ENCODE data around the gene CASKIN1.
"Not testable (repeated sequence)": the region's sequence is repeated elsewhere in the genome, so short reads cannot be mapped to it uniquely, and the experiment has no call there.

The CASKIN1 gene

DNA sequence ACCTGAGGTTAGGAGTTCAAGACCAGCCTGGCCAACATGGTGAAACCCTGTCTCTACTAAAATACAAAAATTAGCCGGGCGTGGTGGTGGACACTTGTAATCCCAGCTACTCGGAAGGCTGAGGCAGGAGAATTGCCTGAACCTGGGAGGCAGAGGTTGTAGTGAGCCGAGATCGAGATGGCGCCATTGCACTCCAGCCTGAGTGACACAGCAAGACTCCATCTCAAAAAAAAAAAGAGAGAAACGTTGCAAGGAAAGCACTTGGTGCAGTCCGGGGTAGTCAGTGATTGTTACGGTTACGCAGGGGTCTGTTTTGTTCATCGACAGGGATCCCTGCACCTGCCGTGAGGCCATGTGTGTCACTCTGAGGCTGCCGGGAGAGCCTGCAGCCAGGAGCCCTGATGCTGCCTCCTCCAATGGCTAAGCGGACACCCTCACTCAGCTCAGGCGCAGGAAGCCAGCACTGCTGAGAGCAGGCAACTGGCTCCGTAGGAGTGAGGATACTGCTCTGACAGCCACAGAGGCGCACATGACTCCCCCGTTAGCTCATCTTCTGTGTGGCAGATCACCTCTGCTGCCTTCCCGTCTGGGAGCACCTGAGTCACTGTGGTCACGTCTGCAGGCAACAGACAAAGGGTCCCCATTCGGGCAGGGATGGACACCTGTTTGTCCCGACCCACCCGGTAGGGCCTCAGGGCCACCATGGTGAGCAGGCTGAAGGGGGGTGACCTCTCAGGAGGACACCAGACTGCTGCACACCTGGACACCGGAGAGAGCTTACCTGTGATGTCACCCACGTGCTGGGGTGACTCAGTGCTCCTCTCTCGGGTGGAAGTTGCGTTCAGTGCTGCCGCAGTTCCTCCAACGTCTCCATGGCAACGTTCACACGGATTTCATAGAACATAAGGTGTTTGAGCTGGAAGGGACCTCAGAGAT, 53.2 kb downstream of the CASKIN1 start:
- Histone ChIP-seq H3K27ac (replicated peaks; ENCODE audit: low read length) (no peak overlapping the region), H3K23ac (ENCODE audit: low read depth, low read length, poor library complexity) (no peak overlapping the region)
- WGBS, 2 donors (ENCODE audit: extremely low coverage in 2 of 2, insufficient read length in 2 of 2, insufficient replicate concordance in 1 of 2), result no CpG with 5 or more reads among the region's 31 CpGs

DNA sequence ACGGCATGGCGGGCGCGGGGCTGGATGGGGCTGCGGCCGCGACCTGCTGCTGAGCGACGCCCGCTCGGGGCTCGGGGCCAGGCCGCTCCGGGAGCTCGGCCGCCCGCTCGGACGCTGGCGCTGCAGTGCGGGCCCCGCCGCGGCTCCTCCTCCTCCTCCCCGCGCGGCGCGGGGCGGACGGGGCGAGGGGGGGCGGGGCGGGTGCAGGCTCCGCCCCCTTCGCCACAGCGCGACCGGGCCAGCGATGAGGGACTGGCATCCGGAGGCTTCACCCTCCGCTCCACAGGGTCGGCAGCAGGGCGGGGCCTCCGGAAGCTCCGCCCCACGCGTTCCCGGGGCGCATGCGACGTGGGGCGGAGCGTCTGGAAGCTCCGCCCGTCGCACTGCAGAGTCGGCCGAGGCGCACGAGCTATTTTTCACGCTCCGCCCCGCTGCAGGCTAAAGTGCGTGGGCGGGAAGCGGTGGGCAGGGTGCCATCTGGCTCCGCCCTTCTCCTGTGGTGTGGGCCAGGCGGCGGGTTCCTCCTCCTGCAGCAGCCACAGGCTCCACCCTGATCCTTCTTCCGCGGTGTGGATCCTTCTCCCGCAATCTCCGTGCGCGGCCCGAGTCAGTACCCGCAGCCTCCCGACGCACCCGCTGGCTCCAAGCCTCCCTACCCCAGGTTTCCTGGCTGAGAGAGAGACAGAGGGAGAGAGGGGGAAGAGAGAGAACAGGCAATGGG, 60.5 kb downstream of the CASKIN1 start, which contains the start of gene PKD1:
PKD1 (minus strand) TSS at position 129 of the 721 bp plus-strand sequence. CDS start 209 bp downstream, outside the sequence.
- H3K27me3 ChIP-seq (ENCODE audit: control insufficient read depth in 3 of 3, insufficient read depth in 3 of 3, low read depth in 1 of 3, low read length in 3 of 3); H3K4me1 ChIP-seq (ENCODE audit: control insufficient read depth in 2 of 2, insufficient read depth in 1 of 2, low read depth in 1 of 2, low read length in 2 of 2); H3K36me3 ChIP-seq (replicated peaks in 1 of 2; ENCODE audit: control insufficient read depth in 2 of 2, insufficient read depth in 2 of 2, low read length in 2 of 2); H2BK12ac ChIP-seq (ENCODE audit: low read length); H3K79me1 ChIP-seq (ENCODE audit: low read depth, low read length); H3K9me3 ChIP-seq (replicated peaks in 1 of 2; ENCODE audit: control insufficient read depth in 2 of 2, insufficient read depth in 1 of 2, low read depth in 1 of 2, low read length in 2 of 2); H2BK5ac ChIP-seq (ENCODE audit: low read length); H2BK120ac ChIP-seq (ENCODE audit: low read depth, low read length); H3K23ac ChIP-seq (ENCODE audit: low read depth, low read length, poor library complexity); H2AK5ac ChIP-seq (ENCODE audit: low read depth, low read length); H3K4ac ChIP-seq (ENCODE audit: low read length); H4K91ac ChIP-seq (ENCODE audit: low read depth, low read length, poor library complexity); H4K8ac ChIP-seq (ENCODE audit: low read depth, low read length): not testable (repeated sequence)
- H2BK15ac ChIP-seq (ENCODE audit: low read length), result peak within 1 kb of the TSS; percentile 67
- peak within 1 kb of the TSS; percentile 38 for H3K14ac ChIP-seq (ENCODE audit: low read length)
- DNase-seq (ENCODE audit: low spot score), result peak; percentile 93
- H3K9ac ChIP-seq (ENCODE audit: low read depth, low read length, poor library complexity), result peak within 1 kb of the TSS; percentile 81
- H3K27ac ChIP-seq (replicated peaks; ENCODE audit: low read length), result peak within 1 kb of the TSS; percentile 56
- peak within 1 kb of the TSS; percentile 86 for H2AFZ ChIP-seq (ENCODE audit: low read length)
- WGBS, 2 donors (ENCODE audit: extremely low coverage in 2 of 2, insufficient read length in 2 of 2, insufficient replicate concordance in 1 of 2), result no CpG with 5 or more reads among the region's 81 CpGs
- H3K4me2 ChIP-seq (ENCODE audit: insufficient read depth, low read length, poor library complexity, severe bottlenecking), result peak within 1 kb of the TSS; percentile 49
- peak within 1 kb of the TSS; percentile 71 for H3K18ac ChIP-seq (ENCODE audit: low read length)
- H3K4me3 ChIP-seq (ENCODE audit: low read length in 2 of 2), result peak within 1 kb of the TSS; percentile 56 to 82

More for the DNA sequence above, 53.2 kb downstream of the CASKIN1 start:
- Histone ChIP-seq H2AFZ (ENCODE audit: low read length) (no peak overlapping the region), H2BK5ac (ENCODE audit: low read length) (peak overlapping the region; percentile 75), H3K79me1 (ENCODE audit: low read depth, low read length) (no peaks in the 10 kb centered on the region), H3K4ac (ENCODE audit: low read length) (peak overlapping the region; percentile 89), H3K4me3 (ENCODE audit: low read length in 2 of 2) (peak overlapping the region in 1 of 2 donors; percentile 63), H4K8ac (ENCODE audit: low read depth, low read length) (no peak overlapping the region), H3K9me3 (replicated peaks in 1 of 2; ENCODE audit: control insufficient read depth in 2 of 2, insufficient read depth in 1 of 2, low read depth in 1 of 2, low read length in 2 of 2) (no peaks in the 10 kb centered on the region), H3K18ac (ENCODE audit: low read length) (peak overlapping the region; percentile 19), H2BK120ac (ENCODE audit: low read depth, low read length) (no peak overlapping the region), H3K4me1 (ENCODE audit: control insufficient read depth in 2 of 2, insufficient read depth in 1 of 2, low read depth in 1 of 2, low read length in 2 of 2) (peaks cover 2 to 4% of the 10 kb centered on the region in 2 donors), H3K9ac (ENCODE audit: low read depth, low read length, poor library complexity) (peak overlapping the region; percentile 21), H2BK12ac (ENCODE audit: low read length) (no peak overlapping the region), H3K4me2 (ENCODE audit: insufficient read depth, low read length, poor library complexity, severe bottlenecking) (no peak overlapping the region), H3K27me3 (ENCODE audit: control insufficient read depth in 3 of 3, insufficient read depth in 3 of 3, low read depth in 1 of 3, low read length in 3 of 3) (no peaks in the 10 kb centered on the region), H2AK5ac (ENCODE audit: low read depth, low read length) (peak overlapping the region; percentile 84), H2BK15ac (ENCODE audit: low read length) (peak overlapping the region; percentile 75), H3K36me3 (replicated peaks in 1 of 2; ENCODE audit: control insufficient read depth in 2 of 2, insufficient read depth in 2 of 2, low read length in 2 of 2) (no peaks in the 10 kb centered on the region), H3K14ac (ENCODE audit: low read length) (no peak overlapping the region), H4K91ac (ENCODE audit: low read depth, low read length, poor library complexity) (no peak overlapping the region)
- no peak for DNase-seq (ENCODE audit: low spot score)

DNA sequence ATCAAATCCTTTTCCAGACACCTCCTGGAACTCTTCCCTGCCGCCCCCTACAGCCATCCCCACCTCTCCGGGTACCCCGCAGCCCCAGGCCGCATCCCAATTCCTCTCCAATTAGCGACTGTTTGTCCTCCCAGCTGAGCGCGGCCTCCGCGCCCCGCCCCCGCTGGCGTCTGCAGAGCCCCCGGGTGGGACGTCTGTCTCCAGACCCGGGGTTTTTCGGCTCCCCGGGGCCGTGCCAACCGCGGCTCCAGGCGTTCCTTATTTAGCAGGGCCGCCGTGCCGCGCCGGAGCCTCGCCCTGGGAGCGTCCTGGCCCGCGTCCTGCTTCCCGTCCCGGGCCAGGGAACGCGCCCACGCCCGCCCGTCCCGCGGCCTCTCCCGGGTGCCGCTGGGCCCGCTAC, 61.3 kb downstream of the CASKIN1 start:
- not testable (repeated sequence) for H4K91ac ChIP-seq (ENCODE audit: low read depth, low read length, poor library complexity); H3K23ac ChIP-seq (ENCODE audit: low read depth, low read length, poor library complexity); H3K79me1 ChIP-seq (ENCODE audit: low read depth, low read length); H3K36me3 ChIP-seq (replicated peaks in 1 of 2; ENCODE audit: control insufficient read depth in 2 of 2, insufficient read depth in 2 of 2, low read length in 2 of 2); H3K27ac ChIP-seq (replicated peaks; ENCODE audit: low read length); H2BK15ac ChIP-seq (ENCODE audit: low read length); H2AFZ ChIP-seq (ENCODE audit: low read length); H3K9me3 ChIP-seq (replicated peaks in 1 of 2; ENCODE audit: control insufficient read depth in 2 of 2, insufficient read depth in 1 of 2, low read depth in 1 of 2, low read length in 2 of 2); DNase-seq (ENCODE audit: low spot score); H2BK5ac ChIP-seq (ENCODE audit: low read length); H3K18ac ChIP-seq (ENCODE audit: low read length); H2BK12ac ChIP-seq (ENCODE audit: low read length); H2BK120ac ChIP-seq (ENCODE audit: low read depth, low read length); H3K9ac ChIP-seq (ENCODE audit: low read depth, low read length, poor library complexity); H3K14ac ChIP-seq (ENCODE audit: low read length); H4K8ac ChIP-seq (ENCODE audit: low read depth, low read length); H3K27me3 ChIP-seq (ENCODE audit: control insufficient read depth in 3 of 3, insufficient read depth in 3 of 3, low read depth in 1 of 3, low read length in 3 of 3); H3K4me1 ChIP-seq (ENCODE audit: control insufficient read depth in 2 of 2, insufficient read depth in 1 of 2, low read depth in 1 of 2, low read length in 2 of 2); H2AK5ac ChIP-seq (ENCODE audit: low read depth, low read length); H3K4ac ChIP-seq (ENCODE audit: low read length)
- peak overlapping the region; percentile 47 to 76 for H3K4me3 ChIP-seq (ENCODE audit: low read length in 2 of 2)
- peak overlapping the region; percentile 33 for H3K4me2 ChIP-seq (ENCODE audit: insufficient read depth, low read length, poor library complexity, severe bottlenecking)
- no CpG with 5 or more reads among the region's 42 CpGs for WGBS, 2 donors (ENCODE audit: extremely low coverage in 2 of 2, insufficient read length in 2 of 2, insufficient replicate concordance in 1 of 2)

DNA sequence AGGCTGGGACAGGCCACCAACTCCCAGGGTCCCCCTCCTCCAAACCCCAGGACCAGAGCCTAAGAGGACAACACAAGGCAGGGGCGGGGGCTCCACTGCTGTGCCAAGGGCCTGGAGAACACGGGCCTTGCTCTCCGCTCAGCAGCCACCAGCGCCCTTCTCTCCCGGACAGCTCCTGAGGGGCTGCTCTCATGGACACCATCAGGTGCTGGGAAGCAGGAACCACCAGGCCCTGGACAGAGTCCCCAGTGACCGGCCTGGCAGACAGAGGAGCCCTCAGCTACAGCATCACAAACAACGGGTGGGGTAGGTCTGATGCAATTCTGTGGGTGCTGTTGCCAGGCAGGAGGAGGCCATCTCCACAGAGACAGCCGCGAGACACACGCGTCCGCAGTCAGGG, 62.6 kb downstream of the CASKIN1 start:
- H2AFZ ChIP-seq (ENCODE audit: low read length); H3K79me1 ChIP-seq (ENCODE audit: low read depth, low read length); H2BK12ac ChIP-seq (ENCODE audit: low read length); H4K91ac ChIP-seq (ENCODE audit: low read depth, low read length, poor library complexity); H2AK5ac ChIP-seq (ENCODE audit: low read depth, low read length); H3K9me3 ChIP-seq (replicated peaks in 1 of 2; ENCODE audit: control insufficient read depth in 2 of 2, insufficient read depth in 1 of 2, low read depth in 1 of 2, low read length in 2 of 2); H3K4ac ChIP-seq (ENCODE audit: low read length); H2BK15ac ChIP-seq (ENCODE audit: low read length); H3K14ac ChIP-seq (ENCODE audit: low read length); H3K23ac ChIP-seq (ENCODE audit: low read depth, low read length, poor library complexity); H3K4me2 ChIP-seq (ENCODE audit: insufficient read depth, low read length, poor library complexity, severe bottlenecking); H3K9ac ChIP-seq (ENCODE audit: low read depth, low read length, poor library complexity); H3K4me1 ChIP-seq (ENCODE audit: control insufficient read depth in 2 of 2, insufficient read depth in 1 of 2, low read depth in 1 of 2, low read length in 2 of 2); H3K27me3 ChIP-seq (ENCODE audit: control insufficient read depth in 3 of 3, insufficient read depth in 3 of 3, low read depth in 1 of 3, low read length in 3 of 3); H2BK5ac ChIP-seq (ENCODE audit: low read length); H4K8ac ChIP-seq (ENCODE audit: low read depth, low read length); H3K18ac ChIP-seq (ENCODE audit: low read length); H3K36me3 ChIP-seq (replicated peaks in 1 of 2; ENCODE audit: control insufficient read depth in 2 of 2, insufficient read depth in 2 of 2, low read length in 2 of 2); H2BK120ac ChIP-seq (ENCODE audit: low read depth, low read length); DNase-seq (ENCODE audit: low spot score); H3K4me3 ChIP-seq (ENCODE audit: low read length in 2 of 2); H3K27ac ChIP-seq (replicated peaks; ENCODE audit: low read length): not testable (repeated sequence)
- no CpG with 5 or more reads among the region's 12 CpGs for WGBS, 2 donors (ENCODE audit: extremely low coverage in 2 of 2, insufficient read length in 2 of 2, insufficient replicate concordance in 1 of 2)

Measured in neuronal stem cell (in vitro differentiated cells).